Keratinocyte (primary cell): ENCODE measurements around the gene RASGRP3.

Experiments used
- CTCF ChIP-seq, 3 experiments: IDR thresholded peaks in 1 of 3; conservative IDR thresholded peaks in 1 of 3; optimal IDR thresholded peaks in 1 of 3; 2 replicates in 2 of 3; 3 replicates in 1 of 3; pipeline versions ENCODE3 to v1.5.1; 2011; ENCODE audit warnings: low read length in 3 of 3, mild to moderate bottlenecking in 3 of 3, moderate library complexity in 2 of 3, control low read depth in 1 of 3, inconsistent platforms in 1 of 3; ENCODE audit not compliant: insufficient read depth in 2 of 3; ENCODE audit errors: extremely low read depth in 1 of 3
- EZH2 ChIP-seq: IDR thresholded peaks from one replicate; pipeline ENCODE4 v1.6.1; 2012; ENCODE audit warnings: inconsistent platforms, mild to moderate bottlenecking, low read length, moderate library complexity

GRCh38 chr2:33518200-33518599 is 41.8 kb downstream of the RASGRP3 start:
- TF ChIP-seq CTCF (optimal IDR thresholded peaks at IDR 0.05 in 1 of 3, IDR thresholded peaks at IDR 0.05 in 1 of 3, conservative IDR thresholded peaks at IDR 0.05 in 1 of 3; ENCODE audit: extremely low read depth in 1 of 3, insufficient read depth in 2 of 3, low read length in 3 of 3) (no peak), EZH2 (no peak)
